ENCODE data around the gene ANAPC10.

GRCh38 chr4:144969821-144970220 lies 128.2 kb downstream of the ANAPC10 start:
- TF ChIP-seq, protein P1, sequence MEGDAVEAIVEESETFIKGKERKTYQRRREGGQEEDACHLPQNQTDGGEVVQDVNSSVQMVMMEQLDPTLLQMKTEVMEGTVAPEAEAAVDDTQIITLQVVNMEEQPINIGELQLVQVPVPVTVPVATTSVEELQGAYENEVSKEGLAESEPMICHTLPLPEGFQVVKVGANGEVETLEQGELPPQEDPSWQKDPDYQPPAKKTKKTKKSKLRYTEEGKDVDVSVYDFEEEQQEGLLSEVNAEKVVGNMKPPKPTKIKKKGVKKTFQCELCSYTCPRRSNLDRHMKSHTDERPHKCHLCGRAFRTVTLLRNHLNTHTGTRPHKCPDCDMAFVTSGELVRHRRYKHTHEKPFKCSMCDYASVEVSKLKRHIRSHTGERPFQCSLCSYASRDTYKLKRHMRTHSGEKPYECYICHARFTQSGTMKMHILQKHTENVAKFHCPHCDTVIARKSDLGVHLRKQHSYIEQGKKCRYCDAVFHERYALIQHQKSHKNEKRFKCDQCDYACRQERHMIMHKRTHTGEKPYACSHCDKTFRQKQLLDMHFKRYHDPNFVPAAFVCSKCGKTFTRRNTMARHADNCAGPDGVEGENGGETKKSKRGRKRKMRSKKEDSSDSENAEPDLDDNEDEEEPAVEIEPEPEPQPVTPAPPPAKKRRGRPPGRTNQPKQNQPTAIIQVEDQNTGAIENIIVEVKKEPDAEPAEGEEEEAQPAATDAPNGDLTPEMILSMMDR (conservative IDR thresholded peaks at IDR 0.05), result no peak
- no peak for TF ChIP-seq ZFX (IDR thresholded peaks at IDR 0.05)
